Measurements from ENCODE around the gene ZBTB5.

DNA sequence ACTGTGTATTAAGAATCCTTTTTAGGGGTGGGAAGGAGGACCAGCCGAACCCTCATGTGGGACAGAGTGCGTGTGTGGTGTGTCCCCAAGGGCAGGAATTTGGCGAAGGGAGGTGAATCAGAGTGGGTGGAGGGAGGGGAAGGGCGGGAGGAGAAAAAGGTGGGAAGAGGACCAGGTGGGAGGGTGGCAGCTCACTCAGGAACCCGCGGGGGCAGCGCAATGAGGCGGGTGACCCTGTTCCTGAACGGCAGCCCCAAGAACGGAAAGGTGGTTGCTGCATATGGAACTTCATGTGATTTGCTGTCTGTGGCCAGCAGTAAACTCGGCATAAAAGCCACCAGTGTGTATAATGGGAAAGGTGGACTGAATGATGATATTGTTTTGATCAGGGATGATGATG, 11.7 kb upstream of the ZBTB5 start:
- no peak for TF ChIP-seq CTCF (IDR thresholded peaks at IDR 0.05)
- no peak for TF ChIP-seq POLR2A (IDR thresholded peaks at IDR 0.05)

All from Peyer's patch (tissue), 4 donors.